GM18508 (cell line): Measurements from ENCODE around the gene AIP.

Experiments used
- ATAC-seq: cut with Tn5 transposase; IDR thresholded peaks from one replicate; pipeline ENCODE4 v1.9.1; 2021; ENCODE audit warnings: moderate number of reproducible peaks; ENCODE audit not compliant: insufficient read depth, unreplicated experiment

AIP gene

DNA sequence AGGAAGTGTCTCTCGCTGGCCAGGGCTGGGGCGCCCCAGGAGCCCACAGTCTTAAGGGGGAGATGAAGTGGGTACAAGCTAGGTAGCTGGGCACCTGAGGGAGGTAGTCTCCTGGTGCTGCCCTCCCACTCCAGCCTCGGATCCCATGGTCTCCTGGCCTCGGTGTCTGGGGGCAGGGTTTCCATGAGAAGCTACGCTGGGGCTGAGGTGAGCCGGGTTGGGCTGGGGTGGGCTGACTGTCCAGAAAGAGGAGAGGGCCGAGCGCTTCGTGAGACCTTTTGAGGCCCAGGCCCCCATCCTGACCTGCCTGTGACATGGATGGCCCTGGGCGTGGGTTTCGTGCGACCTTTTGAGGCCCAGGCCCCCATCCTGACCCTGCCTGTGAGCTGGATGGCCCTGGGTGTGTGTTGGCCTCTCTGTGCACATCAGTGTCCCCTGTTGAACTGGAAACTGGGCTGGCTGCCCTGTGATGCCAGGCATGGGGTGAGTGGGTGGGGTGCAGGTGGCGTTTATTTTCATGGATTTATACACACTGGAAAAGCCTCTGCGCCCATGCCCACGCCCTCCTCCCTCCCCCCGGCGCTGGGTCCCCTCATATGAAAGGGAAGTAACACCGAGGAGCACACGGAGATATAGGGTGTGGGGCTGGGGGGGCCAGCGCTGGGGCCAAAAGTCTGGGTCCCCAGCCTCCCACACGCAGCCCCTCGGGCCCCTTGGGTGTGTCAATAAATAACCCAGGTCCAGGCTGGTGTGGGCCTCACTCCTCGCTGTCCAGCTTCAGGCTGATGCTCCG is 8.6 kb downstream of the AIP start:
- ATAC-seq = no peak

DNA sequence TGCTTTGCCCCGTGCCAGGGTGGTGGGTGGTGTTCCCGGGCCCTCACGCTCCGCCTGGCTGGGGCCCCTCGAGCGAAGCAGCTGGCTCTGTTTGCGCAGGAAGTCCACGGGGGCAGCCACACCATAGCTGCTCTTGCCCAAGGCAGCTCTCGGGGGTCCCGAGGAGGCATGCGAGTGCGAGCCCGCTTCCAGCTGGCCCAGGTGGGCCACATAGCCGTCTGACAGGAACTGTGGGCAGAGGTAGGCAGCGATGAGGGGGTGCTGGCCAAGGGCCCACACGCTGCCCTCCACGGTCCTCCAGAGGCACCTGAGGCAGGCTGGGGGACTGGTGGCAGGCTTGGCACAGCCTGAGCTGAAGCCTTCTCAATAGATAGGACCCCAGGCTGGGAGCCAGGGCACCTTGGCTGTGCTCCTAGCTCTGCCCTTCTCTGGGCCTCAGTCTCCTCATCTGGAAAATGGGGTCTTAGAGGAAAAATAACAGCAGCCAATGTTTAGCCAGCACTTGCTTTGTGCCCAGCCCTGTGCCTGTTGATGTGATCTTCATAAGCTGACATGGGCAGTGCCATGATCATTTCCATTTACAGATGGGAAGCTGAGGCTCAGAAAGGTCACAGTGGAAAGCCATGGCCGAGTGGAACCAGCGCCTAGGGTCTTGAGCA is 9.4 kb downstream of the AIP start:
- ATAC-seq = no peak

DNA sequence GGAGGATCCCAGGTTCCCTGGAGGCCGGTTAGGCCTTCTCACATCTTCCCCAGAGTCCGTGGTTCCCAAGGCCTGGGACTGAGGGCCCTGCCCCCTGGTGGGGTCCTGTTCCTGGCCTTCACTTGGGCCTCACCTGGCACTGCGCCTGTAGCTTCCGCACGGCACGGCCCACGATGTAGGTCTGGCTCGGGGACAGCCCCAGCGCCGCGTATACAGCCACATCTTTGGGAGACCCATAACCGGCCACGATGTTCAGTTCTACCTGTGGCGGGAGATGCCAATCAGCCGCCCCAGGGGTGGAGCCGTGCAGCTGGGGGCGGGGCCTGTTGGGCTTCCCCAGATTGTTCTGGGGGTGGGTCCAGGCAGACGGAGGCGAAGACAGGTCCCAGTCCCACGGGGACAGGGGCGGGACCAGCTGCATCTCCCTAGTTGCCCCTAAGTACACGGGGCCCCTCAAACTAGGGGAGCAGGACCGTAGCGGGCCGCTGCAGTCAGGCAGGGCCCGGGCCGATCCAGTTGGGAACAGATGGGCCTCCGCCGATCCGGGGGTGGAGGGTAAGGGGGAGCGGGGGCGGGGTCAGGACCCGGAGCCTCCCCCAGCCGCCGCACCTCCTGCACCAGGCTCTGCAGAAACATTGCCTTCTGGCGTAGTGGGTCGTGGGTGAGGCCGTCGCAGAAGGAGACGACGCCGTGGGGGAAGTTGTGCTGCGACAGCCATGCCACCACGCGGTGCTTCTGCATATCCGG is 10.1 kb downstream of the AIP start:
- no peak for ATAC-seq

DNA sequence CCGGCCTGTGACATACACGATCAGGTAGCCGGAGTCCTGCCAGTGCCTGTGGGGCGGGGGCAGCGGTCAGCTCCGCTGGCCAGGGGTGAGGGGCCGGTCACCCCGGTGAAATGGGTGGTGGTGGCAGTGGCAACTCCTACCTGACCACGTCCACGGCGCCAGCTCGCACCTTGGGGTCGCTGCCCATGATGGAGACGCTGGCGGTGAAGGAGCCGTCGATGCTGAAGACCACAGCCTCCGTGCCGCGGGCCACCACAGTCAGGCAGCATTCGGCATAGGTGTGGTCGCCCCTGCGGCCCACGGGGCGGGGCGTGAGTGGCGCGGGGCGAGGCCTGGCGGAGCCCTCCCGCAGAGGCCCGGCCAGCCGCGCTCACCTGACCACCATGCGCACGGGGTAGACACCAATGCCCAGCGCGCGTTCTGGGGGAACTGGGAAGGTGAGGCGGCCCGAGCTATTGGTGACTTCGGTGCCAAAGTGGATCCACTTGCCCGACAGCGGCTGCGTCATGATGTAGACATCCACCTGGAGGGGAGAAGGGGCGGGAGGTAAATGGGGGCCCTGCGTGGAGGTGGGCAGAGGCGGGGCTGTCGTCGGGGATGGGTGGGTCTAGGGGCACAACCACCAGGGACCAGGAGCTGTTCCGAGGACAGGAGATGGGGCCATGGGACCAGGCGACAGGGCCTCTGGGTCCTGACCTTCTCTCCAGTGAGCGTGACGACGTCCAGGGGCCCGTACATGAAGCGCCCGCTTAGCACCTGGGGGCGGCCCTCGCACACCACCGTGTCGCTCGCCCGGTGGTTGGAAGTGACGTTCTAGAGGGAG is 10.9 kb downstream of the AIP start:
- no peak for ATAC-seq

DNA sequence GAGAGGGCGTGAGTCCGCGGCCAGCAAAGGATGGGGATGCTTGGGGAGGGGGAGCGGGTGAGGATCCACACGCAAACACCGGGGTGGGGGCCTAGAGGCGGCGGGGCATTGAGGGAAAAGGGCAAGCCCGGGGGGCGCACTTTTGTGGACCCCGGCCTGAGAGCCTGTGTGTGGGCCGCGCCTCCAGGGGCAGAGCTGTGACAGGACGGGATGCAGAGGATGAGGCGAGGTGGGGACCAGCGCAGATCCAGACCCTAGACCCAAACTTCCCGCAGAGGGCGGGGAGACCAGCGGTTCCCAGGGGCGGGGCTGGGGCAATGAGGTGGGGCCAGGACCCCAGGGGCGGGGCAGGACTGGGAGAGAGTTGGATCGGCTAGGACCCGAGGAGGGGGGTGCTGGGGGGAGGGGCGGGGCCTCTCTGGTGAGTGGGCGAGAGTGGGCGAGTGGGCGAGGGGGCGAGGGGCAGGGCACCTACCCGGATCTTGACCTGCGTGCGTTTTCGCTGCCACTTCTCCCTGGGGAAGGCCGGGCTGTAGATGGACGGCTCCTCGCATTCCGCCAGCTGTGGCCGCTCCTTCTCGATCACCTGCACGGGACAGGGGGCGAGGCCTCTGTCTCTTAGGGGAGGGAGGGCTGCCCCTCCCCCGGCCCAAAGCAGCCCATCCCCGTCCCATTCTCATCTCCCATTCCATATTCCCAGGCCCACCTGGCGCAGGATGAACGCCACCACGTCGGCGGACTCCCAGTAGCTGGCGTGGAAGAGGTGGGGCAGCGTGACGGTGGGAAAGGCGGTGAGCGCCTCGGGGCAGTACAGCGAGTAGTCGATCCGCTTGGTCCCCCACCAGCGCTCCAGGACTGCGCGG is 11.8 kb downstream of the AIP start:
- ATAC-seq = no peak

DNA sequence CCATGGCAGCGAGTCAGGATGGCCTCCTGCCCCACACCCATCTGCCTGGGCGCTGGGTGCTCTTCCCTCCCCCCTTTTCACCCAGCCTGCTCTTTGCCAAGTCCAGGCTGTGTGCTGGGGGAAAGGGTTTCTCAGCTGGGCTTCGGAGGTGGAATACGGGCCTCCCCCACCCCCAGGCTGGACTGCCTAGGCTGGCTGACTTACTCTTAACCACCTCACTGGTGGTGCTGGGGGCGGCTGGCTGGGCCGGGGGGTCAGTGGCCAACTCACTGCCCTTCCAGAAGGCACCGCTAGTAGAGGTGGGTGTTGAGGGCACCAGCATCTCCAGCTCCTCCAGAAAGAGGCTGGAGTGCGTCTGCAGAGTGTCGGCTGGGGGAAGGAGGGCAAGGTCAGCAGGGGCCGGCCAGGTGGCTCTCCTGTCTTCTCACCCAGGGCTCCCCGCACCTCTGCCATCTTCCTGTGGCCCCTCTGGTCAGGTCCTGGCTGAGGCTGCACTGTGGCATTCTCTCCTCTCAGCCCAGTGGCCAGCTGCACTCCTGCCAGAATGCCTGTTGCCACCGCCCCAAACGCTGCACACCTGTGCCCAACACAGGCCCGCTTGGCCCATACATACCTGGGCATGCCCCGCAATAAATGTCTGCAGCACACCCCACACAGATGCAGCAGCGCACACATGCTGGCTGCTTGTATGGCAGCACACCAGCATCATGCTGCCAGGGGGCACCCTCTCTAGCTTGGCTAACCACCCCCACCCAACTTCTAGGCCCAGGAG is 12.6 kb downstream of the AIP start:
- no peak for ATAC-seq

DNA sequence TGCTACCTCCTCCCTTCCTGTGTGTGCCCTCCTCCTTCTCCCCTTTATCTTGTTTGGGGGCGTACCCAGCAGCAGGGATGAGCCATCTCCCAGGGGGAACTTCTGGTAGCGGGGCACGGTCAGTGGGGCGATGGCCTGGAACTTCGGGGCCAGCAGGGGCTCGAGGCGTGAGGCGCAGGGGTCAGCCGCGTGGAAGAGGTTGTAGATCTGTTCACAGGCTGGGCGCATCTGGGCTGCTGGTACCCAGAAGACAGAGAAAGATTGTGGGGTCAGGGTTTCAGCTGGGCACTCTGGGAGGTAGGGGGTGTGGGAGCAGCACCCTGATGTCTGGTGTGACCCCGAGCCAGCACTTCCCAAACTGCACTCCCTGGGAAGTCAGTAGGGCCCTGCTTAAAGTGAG is 13.3 kb downstream of the AIP start:
- ATAC-seq = no peak

DNA sequence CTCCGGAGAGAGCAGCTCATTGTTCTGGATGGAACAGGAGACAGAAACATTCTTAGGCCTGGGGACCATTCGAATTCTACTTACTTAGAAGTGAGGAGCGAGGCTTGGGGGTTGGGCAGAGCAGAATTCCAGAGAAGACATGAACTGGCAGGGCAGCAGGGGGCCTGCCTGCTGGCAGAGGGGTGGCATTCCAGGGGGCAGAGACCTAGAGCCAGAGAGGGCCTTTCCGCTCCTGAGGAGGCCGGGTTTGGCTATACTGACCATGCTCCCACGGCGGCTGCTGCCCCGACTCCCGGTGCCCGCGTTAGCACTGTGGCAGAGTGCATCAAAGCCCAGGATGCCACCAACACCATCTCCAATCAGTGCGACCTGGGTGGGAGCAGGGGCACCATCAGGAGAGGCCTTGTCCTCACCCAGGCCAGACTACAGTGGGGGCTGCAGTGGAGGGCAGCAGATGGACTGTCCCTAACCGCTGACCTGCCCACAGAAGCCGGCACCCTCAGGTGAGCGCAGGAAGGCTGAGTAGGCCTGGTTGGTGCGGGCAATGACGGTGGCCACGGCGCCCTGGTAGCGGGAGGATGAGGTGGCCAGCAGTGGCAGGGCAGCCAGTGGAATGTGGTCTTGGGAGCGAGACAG is 14.9 kb downstream of the AIP start:
- no peak for ATAC-seq

DNA sequence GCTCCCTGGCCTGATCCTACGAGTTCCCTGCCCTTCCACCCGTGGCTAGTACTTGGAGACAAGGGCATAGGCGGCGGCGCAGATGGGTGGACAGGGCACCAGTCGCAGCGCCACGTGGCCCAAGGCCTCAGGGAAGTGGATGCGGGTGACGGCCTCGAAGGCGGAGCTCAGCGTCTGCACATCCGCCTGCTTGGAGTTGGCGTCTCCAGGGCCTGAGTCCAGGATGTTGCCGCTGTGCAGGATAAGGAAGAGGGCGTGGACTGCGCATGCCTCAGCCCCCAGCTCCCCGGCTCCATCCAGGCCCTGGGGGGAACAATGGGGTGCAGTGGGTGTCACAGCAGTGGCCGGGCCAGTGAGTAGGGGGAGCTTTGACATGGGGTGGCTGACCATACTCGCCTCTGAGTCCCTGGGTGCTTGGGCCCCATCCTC is 15.7 kb downstream of the AIP start:
- no peak for ATAC-seq

DNA sequence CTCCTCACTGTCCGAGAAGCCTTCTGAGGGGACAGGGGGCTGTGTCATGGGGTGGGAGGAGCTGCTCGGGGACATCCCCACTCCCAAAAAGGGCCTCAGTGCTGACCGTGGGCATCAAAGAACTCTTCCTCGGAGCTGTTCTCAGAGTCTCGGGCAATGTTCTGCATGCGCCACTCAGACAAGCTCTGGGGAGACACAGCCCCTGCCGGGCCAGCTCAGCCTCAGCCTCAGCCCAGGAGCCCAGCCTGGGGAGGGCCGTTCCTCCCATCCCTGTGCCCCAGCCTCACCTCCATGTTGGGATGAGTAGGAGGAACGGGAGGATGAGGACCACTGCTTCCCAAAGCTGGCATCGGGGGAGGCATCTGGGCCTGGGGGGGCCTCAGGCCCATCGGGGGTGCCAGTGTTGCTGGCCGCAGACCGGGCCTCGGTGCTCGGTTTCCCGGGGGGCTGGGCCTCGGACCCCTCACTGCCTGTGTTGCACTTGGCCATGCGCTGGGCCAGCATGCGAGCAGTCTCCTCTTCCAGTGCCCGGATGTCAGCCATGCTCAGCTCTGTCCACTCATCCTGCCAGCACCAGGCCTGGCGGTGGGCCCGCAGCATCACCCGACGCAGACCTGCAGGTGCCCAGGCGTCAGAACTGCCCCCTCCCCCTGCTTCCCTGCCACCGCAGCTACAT is 17.1 kb downstream of the AIP start:
- no peak for ATAC-seq

DNA sequence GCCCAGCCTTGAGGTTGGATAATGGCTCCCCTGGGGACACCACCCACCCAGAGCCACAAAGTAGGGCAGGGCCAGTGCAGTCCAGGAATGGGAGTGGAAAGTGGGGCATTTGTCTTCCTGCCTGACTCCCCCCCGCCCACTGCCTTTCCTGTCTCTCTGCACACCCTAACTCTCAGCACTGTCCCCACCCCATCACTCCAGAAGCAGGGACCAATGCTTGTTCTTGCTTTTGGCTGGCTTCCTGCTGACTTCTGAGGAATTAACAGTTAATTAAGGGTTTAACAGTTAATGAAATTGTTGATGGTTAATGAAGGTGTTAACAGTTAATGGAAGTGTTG is 17.6 kb downstream of the AIP start:
- no peak for ATAC-seq

DNA sequence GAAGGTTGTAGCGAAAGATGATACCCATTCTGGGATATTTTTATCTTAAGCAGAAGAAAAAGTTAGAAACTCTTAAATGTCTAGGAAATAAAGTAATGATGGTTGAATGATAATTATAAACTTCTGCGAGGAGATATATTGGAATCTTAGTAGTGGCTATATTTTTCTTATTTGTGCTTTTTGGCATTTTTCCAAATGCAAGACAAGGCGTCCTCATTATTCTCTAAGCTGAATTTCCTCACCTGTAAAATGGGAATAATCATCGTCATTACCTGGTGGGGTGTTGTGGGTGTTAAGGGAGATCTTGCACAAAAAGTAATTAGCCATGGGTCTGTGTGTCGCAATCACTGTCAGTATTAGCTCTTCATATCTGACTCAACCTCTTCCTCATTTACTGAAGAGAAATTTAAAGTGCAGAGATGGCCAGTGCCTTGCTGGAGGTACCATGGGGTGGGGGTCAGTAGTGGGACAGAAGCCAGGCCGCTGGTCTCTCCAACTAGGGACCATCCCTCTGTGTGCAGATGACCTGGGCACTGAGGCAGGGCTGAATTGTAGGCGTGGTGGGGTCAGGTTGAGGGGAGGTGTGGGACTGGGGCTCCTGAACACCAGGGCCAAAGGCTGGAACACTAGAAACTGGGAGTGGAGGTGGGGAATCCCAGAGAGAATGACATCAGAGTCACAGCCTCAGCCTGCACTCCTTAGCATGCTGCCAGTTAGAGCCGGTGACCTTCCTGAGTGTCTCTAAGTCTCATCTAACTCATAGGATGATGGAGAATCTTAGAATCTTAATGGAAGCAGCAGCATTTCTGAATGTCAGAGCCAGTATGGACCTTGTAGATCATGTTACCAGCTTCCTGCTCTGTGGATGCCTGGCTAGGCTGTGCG is 18.2 kb downstream of the AIP start:
- no peak for ATAC-seq

DNA sequence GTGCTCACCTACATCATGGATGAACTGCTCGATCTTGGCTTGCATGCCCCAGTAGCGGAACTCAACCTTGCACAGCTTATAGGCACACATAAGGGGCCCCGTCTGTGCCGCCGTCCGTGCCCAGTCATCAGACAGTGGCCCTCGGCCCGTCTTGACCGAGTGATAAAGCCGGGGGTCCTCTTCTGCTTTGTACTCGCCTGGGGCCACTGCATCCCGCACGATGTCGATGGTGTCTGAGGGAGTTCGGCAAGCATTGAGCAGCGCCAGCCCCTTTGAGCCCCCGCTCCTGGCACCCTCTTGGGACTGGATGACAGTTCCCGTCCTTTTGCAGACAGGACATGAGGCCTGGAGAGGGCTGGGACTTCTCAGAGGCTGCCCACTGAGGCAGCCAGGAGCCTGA is 19.0 kb downstream of the AIP start:
- no peak for ATAC-seq

DNA sequence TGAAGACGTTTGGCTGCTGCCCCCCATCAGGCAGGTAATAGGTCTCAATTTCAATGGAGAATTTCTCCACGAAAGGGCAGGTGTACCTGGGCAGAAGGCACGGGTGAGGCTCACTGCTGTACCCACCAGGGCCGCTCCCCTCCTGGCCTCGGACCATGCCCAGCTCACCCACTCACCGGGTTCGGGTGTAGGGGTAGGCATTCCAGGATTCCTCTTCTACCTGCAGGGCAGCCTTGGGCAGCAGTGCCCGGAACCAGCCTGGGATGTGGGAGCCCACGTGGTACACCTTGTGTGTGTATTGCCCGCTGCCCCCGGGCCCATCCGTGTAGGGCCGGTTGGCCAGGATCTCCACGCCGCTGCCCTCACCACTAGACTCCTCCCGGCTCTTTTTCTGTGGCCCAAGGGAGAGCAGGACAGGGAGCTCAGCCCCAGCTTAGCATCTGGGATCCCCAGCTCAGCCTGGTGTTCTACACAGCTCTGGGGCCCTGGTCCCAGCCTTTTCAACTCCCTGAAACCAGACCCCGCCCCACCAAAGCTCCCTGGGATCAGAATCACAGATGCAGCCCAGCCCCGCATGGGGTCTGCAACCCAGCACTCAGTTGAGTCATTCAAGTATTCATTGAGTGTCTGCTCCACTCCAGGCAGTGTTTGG is 19.6 kb downstream of the AIP start:
- ATAC-seq = no peak

DNA sequence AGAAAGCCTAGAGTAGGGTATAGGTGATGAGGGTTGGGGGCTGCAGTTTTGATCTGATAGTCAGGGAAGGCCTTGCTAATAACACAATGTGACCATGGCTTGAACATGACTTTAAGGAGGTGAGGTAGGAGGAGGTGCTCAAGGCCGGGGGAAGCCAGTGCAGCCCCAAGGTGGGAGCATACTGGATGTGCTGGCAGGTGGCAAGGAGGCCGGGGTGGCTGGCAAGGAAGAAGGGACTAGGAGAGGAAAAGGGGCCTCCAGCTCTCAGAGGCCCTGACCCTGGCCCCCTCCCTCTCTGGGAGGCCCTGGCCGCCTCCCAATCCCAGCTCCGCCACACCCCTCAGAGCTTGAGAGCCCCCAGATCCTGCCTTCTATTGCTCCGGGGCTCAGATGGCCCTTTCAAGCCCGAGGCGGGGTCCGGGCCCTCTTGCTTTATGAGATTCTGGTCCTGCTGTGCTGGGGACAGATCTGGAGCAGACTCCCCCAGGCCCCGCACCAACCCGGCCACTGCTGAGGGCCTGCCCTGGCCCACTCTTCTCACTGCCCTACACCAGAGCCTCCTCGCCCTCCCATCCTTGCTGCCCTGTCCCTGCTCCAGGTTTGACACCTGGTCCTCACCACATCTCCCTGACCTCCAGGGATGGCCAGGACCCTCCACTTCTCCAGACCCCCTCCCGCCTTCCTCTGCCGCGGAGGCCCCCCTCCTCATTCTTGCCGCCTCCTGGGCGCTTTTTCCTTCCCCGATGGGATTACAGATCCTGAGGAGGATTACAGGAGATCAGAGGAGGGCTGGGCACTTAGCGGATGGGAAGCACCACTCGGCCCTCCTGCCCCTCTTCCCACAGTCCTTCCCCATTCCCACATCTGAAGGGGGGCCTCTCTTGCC is 20.5 kb downstream of the AIP start:
- ATAC-seq = no peak
